Neural progenitor cell (in vitro differentiated cells): ENCODE results near the gene FAF1. TPM values are rescaled to one million over a fixed set of nuclear protein-coding genes. Genes with fewer than 3 reads are reported as not detected.

Source experiments
- DNase-seq: peaks from one replicate; pipeline ENCODE4 v3.0.0-alpha.2; 2016; ENCODE audit warnings: low spot score
- H2AFZ ChIP-seq: fragments of 200-600 bp; sonication (generic); replicated peaks from 2 replicates; pipeline ENCODE4 v1.6.1; 2016; ENCODE audit warnings: antibody characterized with exemption
- H3F3A ChIP-seq: fragments of 200-600 bp; sonication (generic); 2 replicates; pipeline ENCODE4 v1.6.1; 2016; ENCODE audit warnings: antibody characterized with exemption, low read depth
- H3K27ac ChIP-seq: fragments of 200-600 bp; sonication (generic); 2 replicates; pipeline ENCODE4 v1.5.1; 2016; ENCODE audit warnings: mild to moderate bottlenecking
- H3K27me3 ChIP-seq: fragments of 200-600 bp; sonication (generic); 2 replicates; pipeline ENCODE4 v1.6.1; 2016; ENCODE audit warnings: mild to moderate bottlenecking, moderate library complexity
- H3K36me3 ChIP-seq: fragments of 200-600 bp; sonication (generic); 2 replicates; pipeline ENCODE4 v1.5.1; 2016
- H3K4me1 ChIP-seq: fragments of 200-600 bp; sonication (generic); 2 replicates; pipeline ENCODE4 v1.6.1; 2016; ENCODE audit warnings: mixed run types
- H3K4me2 ChIP-seq: fragments of 200-600 bp; sonication (generic); 2 replicates; pipeline ENCODE4 v1.6.1; 2016
- H3K4me3 ChIP-seq: fragments of 200-600 bp; sonication (generic); 2 replicates; pipeline ENCODE4 v1.5.1; 2016
- H3K79me2 ChIP-seq: fragments of 200-600 bp; sonication (generic); 2 replicates; pipeline ENCODE4 v1.6.1; 2016; ENCODE audit warnings: low read depth
- H3K9ac ChIP-seq: fragments of 200-600 bp; sonication (generic); 2 replicates; pipeline ENCODE4 v1.6.1; 2016
- H3K9me3 ChIP-seq: fragments of 200-600 bp; sonication (generic); 2 replicates; pipeline ENCODE4 v1.5.1; 2016; ENCODE audit warnings: low read depth
- H4K20me1 ChIP-seq: fragments of 200-600 bp; sonication (generic); 2 replicates; pipeline ENCODE4 v1.6.1; 2016; ENCODE audit warnings: low read depth
- H3K27ac Mint-ChIP-seq: 3 replicates; pipeline ENCODE4 v1.8.0; 2021; ENCODE audit warnings: mixed read lengths
- H3K27me3 Mint-ChIP-seq: 2 replicates; pipeline ENCODE4 v1.8.0; 2022; ENCODE audit warnings: low read depth, mild to moderate bottlenecking, inconsistent platforms, moderate library complexity, mixed read lengths; ENCODE audit not compliant: insufficient read depth
- H3K36me3 Mint-ChIP-seq: 3 replicates; pipeline ENCODE4 v1.8.0; 2021; ENCODE audit warnings: mixed read lengths
- H3K4me1 Mint-ChIP-seq: 3 replicates; pipeline ENCODE4 v1.8.0; 2021; ENCODE audit warnings: mixed read lengths
- H3K4me3 Mint-ChIP-seq: 3 replicates; pipeline ENCODE4 v1.8.0; 2021; ENCODE audit warnings: mild to moderate bottlenecking, moderate library complexity, mixed read lengths
- H3K9me3 Mint-ChIP-seq: 3 replicates; pipeline ENCODE4 v1.8.0; 2020; ENCODE audit warnings: mixed read lengths
- CTCF ChIP-seq: fragments of 200-600 bp; sonication (generic); IDR thresholded peaks from 2 replicates; pipeline ENCODE4 v1.5.1; 2017; ENCODE audit warnings: antibody characterized with exemption, mild to moderate bottlenecking
- EZH2 ChIP-seq: fragments of 200-600 bp; sonication (generic); IDR thresholded peaks from 2 replicates; pipeline ENCODE4 v1.6.1; 2017; ENCODE audit warnings: antibody characterized with exemption, mild to moderate bottlenecking, moderate library complexity
- EZH2phosphoT487 ChIP-seq: fragments of 200-600 bp; sonication (generic); IDR thresholded peaks from 2 replicates; pipeline ENCODE4 v1.6.1; 2017; ENCODE audit warnings: antibody characterized with exemption
- small RNA-seq: library from RNA; depleted of rRNA; stranded (forward); fragments of <200 nt; gene quantifications from one replicate; pipeline ENCODE3, GENCODE V24; 2015
- total RNA-seq: library from RNA; depleted of rRNA; stranded (reverse); fragments of >200 nt; gene quantifications from 2 replicates; pipeline ENCODE4 v1.2.3, GENCODE V29; 2015; ENCODE audit warnings: low replicate concordance

FAF1 gene
- total RNA-seq, 1 donor from 2014 or later = 103 TPM

GRCh38 chr1:50393522-50394120 lies 566.4 kb downstream of the FAF1 start:
- Histone ChIP-seq H3K9me3 (no peaks in the 10 kb centered on the region), H3K4me3 (no peak overlapping the region), H3K27ac (no peak overlapping the region), H3K79me2 (no peaks in the 10 kb centered on the region), H3K9ac (no peak overlapping the region), H4K20me1 (no peaks in the 10 kb centered on the region), H3K4me2 (no peak overlapping the region), H3K27me3 (no peaks in the 10 kb centered on the region), H3F3A (no peaks in the 10 kb centered on the region), H3K4me1 (no peaks in the 10 kb centered on the region), H3K36me3 (no peaks in the 10 kb centered on the region), H2AFZ (no peak overlapping the region)
- Mint-ChIP-seq H3K4me3 (no peak overlapping the region), H3K36me3 (no peaks in the 10 kb centered on the region), H3K27me3 (no peaks in the 10 kb centered on the region), H3K9me3 (peaks cover 2% of the 10 kb centered on the region), H3K27ac (no peak overlapping the region), H3K4me1 (no peaks in the 10 kb centered on the region)
- no peak for TF ChIP-seq EZH2phosphoT487
- no peak for TF ChIP-seq CTCF
- TF ChIP-seq EZH2 = no peak
- no peak for DNase-seq

Small RNA genes within 50 kb of the gene (small RNA-seq; reads per million reads assigned to genes)
- gene RNU6-1026P = not detected

Other genes starting within 250 kb of the FAF1 start
- 0.11 and 0.65 TPM in 2 replicates for gene CDKN2C, start 10.0 kb upstream of the FAF1 start, total RNA-seq
- not detected in 2 replicates for gene C1orf185, start 142.0 kb upstream of the FAF1 start, total RNA-seq